ENCODE data around the gene ARHGAP45. TPM values are rescaled to one million over a fixed set of nuclear protein-coding genes. Genes with fewer than 3 reads are reported as not detected.

The ARHGAP45 gene
- total RNA-seq, 4 donors from 2014 or later: 28.4 to 66.9 (median 38.6) TPM

GRCh38 chr19:1107661-1108261 is 40.8 kb downstream of the ARHGAP45 start:
- Histone ChIP-seq H3K4me3 (no peak overlapping the region), H3K27ac (peak overlapping the region in 1 of 4 donors; percentile 26), H3K27me3 (no peaks in the 10 kb centered on the region), H3K4me1 (peaks cover 0 to 59% (median 25%) of the 10 kb centered on the region in 4 donors), H3K9me3 (no peaks in the 10 kb centered on the region), H3K36me3 (peaks cover 3 to 71% (median 24%) of the 10 kb centered on the region in 3 donors)
- TF ChIP-seq POLR2A (IDR thresholded peaks at IDR 0.05) (no peak), EP300 (IDR thresholded peaks at IDR 0.05) (no peak)
- TF ChIP-seq, protein P1, sequence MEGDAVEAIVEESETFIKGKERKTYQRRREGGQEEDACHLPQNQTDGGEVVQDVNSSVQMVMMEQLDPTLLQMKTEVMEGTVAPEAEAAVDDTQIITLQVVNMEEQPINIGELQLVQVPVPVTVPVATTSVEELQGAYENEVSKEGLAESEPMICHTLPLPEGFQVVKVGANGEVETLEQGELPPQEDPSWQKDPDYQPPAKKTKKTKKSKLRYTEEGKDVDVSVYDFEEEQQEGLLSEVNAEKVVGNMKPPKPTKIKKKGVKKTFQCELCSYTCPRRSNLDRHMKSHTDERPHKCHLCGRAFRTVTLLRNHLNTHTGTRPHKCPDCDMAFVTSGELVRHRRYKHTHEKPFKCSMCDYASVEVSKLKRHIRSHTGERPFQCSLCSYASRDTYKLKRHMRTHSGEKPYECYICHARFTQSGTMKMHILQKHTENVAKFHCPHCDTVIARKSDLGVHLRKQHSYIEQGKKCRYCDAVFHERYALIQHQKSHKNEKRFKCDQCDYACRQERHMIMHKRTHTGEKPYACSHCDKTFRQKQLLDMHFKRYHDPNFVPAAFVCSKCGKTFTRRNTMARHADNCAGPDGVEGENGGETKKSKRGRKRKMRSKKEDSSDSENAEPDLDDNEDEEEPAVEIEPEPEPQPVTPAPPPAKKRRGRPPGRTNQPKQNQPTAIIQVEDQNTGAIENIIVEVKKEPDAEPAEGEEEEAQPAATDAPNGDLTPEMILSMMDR (IDR thresholded peaks at IDR 0.05): no peak
- WGBS, 2 donors: 87 to 90% methylated on average over 15 to 21 of the region's 25 CpGs
- DNase-seq (ENCODE audit: low spot score in 2 of 2): no peak

DNA sequence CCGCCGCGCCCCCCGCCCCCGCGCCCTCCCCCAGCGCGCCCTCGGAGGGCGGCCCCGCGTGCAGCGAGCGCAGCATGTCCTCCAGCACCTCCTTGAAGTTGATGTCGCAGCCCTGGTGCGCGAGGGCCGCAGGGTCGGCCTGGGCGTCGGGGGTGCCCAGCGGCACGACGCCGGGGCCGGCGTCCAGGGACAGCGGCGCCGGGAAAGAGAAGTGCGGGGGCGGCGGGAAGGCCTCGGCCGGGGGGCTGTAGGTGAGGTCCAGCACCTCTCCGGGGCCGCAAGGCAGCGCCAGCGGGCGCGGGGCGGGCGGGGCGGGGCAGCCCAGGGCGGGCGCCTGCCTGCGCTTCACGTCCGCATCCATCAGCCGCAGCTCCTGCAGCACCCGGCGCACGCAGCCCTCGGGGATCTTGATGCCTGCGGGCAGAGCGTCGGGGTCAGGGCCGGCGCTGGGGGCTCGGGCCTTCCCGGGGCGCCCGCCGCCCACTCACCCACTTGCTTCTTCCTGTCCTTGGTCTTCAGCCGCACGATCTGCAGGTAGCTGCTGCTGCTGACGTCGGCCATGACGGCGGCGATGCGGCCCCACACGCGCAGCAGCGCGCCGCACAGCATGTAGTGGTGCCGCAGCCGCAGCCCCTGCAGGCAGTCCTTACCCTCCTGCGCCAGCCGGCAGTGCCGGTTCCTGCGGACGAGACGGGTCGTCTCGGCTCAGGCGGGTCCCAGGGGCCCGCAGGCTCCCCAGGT is 41.5 kb downstream of the ARHGAP45 start:
- Histone ChIP-seq H3K27ac (no peak overlapping the region), H3K27me3 (no peaks in the 10 kb centered on the region), H3K4me3 (no peak overlapping the region), H3K36me3 (peaks cover 3 to 71% (median 24%) of the 10 kb centered on the region in 3 donors), H3K9me3 (no peaks in the 10 kb centered on the region), H3K4me1 (peaks cover 0 to 59% (median 24%) of the 10 kb centered on the region in 4 donors)
- no peak for DNase-seq (ENCODE audit: low spot score in 2 of 2)
- 93 to 94% methylated on average over 34 to 74 of the region's 89 CpGs for WGBS, 2 donors
- TF ChIP-seq, protein P1 (IDR thresholded peaks at IDR 0.05): no peak
- TF ChIP-seq EP300 (IDR thresholded peaks at IDR 0.05): no peak
- TF ChIP-seq POLR2A (IDR thresholded peaks at IDR 0.05): no peak

- 87 to 90% methylated on average over 21 to 41 of the region's 48 CpGs for WGBS, 2 donors
- Histone ChIP-seq H3K27ac (peak overlapping the region in 1 of 4 donors; percentile 45), H3K36me3 (peaks cover 3 to 75% (median 24%) of the 10 kb centered on the region in 3 donors), H3K9me3 (no peaks in the 10 kb centered on the region), H3K4me3 (no peak overlapping the region), H3K27me3 (no peaks in the 10 kb centered on the region), H3K4me1 (peaks cover 0 to 64% (median 27%) of the 10 kb centered on the region in 4 donors)
- DNase-seq (ENCODE audit: low spot score in 2 of 2): no peak
- peak in 1 of 2 donors; percentile 16 for TF ChIP-seq EP300 (IDR thresholded peaks at IDR 0.05)
- TF ChIP-seq, protein P1 (IDR thresholded peaks at IDR 0.05): no peak
Measured at GRCh38 chr19:1109032-1109551, 42.1 kb downstream of the ARHGAP45 start.

DNA sequence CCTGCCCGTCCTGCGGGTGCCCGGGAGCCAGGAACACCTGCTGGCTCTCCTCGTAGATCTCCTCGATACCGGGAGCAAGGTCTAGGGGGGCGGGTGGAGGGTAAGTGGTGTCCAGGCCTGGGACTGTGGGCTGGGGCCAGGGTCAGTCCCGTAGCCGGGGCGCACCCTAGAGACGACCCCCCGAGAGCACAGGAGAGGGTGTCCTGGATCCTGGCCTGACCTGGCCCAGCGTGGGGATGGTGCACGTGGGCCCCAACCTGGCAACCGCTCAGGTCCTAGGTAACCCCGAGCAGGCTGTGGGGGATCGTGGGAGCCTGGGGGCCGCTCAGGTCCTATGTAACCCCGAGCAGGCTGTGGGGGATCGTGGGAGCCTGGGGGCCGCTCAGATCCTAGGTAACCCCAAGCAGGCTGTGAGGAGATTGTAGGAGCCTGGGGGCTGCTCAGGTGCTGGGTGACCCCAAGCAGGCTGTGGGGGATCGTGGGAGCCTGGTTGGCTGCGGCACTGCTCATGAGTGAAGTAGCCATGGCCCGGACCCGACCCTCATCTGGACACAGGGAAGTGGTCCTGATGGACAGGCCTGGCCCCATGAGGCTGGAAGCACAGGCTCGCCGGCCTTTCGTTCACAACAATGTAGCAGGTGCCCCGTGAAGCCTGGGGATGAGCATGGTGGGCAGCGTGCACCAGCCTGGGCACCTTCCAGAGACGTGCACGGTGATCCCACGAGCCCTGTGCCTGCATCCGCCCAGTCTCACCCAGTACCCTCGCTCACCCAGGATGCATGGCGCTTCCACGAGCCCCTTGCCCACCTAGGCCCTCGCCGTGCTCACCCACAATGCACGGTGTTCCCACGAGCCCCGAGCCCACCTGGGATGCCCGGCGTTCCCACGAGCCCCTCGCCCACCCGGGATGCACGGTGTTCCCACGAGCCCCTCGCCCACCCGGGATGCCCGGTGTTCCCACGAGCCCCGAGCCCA is 43.0 kb downstream of the ARHGAP45 start:
- H3K27ac ChIP-seq: no peak overlapping the region

More for the DNA sequence above, 43.0 kb downstream of the ARHGAP45 start:
- no peak for DNase-seq (ENCODE audit: low spot score in 2 of 2)
- TF ChIP-seq EP300 (IDR thresholded peaks at IDR 0.05) (no peak), POLR2A (IDR thresholded peaks at IDR 0.05) (no peak)
- TF ChIP-seq, protein P1 (IDR thresholded peaks at IDR 0.05): no peak
- H3K9me3 ChIP-seq: no peaks in the 10 kb centered on the region
- no peak overlapping the region for H3K4me3 ChIP-seq
- 88 to 90% methylated on average over 27 to 37 of the region's 54 CpGs for WGBS, 2 donors
- peaks cover 3 to 84% (median 24%) of the 10 kb centered on the region in 3 donors for H3K36me3 ChIP-seq
- H3K27me3 ChIP-seq: no peaks in the 10 kb centered on the region
- H3K4me1 ChIP-seq: peaks cover 0 to 67% (median 25%) of the 10 kb centered on the region in 4 donors

All from tibial nerve (tissue), 4 donors.